ENCODE measurements around the gene SCN9A.

SCN9A gene

DNA sequence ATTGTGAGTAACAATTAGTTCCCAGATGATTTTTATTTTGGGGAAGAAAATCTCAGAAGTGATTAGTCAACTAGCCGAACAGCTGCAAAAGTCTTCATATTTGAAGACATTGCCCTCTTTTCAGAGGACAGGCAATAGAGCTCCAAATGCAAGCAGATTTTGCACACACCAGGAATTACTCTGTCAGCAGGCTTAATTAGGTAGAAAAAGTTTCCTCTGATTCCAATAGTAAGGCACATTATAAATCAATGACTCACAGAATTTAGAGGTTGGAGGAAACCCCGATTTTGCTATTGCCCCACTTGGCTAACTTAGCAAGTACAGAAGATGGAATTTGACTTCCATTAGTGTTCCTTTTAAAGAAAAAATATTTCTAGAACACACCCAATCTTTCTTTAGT is 217.2 kb downstream of the SCN9A start:
- TF ChIP-seq EZH2phosphoT487 (IDR thresholded peaks at IDR 0.05; ENCODE audit: borderline replicate concordance, low read length), result no peak
- TF ChIP-seq, protein P1, sequence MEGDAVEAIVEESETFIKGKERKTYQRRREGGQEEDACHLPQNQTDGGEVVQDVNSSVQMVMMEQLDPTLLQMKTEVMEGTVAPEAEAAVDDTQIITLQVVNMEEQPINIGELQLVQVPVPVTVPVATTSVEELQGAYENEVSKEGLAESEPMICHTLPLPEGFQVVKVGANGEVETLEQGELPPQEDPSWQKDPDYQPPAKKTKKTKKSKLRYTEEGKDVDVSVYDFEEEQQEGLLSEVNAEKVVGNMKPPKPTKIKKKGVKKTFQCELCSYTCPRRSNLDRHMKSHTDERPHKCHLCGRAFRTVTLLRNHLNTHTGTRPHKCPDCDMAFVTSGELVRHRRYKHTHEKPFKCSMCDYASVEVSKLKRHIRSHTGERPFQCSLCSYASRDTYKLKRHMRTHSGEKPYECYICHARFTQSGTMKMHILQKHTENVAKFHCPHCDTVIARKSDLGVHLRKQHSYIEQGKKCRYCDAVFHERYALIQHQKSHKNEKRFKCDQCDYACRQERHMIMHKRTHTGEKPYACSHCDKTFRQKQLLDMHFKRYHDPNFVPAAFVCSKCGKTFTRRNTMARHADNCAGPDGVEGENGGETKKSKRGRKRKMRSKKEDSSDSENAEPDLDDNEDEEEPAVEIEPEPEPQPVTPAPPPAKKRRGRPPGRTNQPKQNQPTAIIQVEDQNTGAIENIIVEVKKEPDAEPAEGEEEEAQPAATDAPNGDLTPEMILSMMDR (IDR thresholded peaks at IDR 0.05; ENCODE audit: low read depth, low read length, poor library complexity, severe bottlenecking), result no peak
- H3K4me1 ChIP-seq (ENCODE audit: control insufficient read depth, low read length), result no peaks in the 10 kb centered on the region

DNA sequence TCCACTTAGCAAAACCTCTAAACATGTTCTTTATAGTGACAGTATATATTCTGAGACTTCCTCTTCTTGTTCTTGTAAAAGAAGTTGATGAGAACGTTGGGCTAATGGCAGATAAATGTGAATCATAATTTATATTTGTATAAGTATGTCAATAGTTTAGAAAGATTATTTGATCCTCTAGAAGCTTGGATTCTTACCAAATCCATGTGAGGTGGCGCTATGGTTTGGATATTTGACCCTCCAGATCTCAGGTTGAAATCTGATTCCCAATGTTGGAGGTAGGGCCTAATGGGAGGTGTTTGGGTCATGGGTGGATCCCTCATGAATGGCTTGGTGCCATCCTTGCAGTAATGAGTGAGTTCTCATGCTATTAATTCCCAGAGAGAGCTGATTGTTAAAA is 218.2 kb downstream of the SCN9A start:
- H3K27ac ChIP-seq (ENCODE audit: low read depth, low read length), result no peak overlapping the region
- H3K27me3 ChIP-seq (ENCODE audit: control insufficient read depth, low read length), result peaks cover 3% of the 10 kb centered on the region

More for the DNA sequence above, 217.2 kb downstream of the SCN9A start:
- H3K9me3 ChIP-seq (ENCODE audit: control insufficient read depth, insufficient read depth, low read length), result no peaks in the 10 kb centered on the region
- no peaks in the 10 kb centered on the region for H3K9me2 ChIP-seq (replicated peaks; ENCODE audit: control insufficient read depth, low read length)
- no peaks in the 10 kb centered on the region for H3K36me3 ChIP-seq (ENCODE audit: control insufficient read depth, low read length)
- H3K27ac ChIP-seq (ENCODE audit: low read depth, low read length), result no peak overlapping the region
- no peak overlapping the region for H3K4me3 ChIP-seq (ENCODE audit: low read length)
- peaks cover 3% of the 10 kb centered on the region for H3K27me3 ChIP-seq (ENCODE audit: control insufficient read depth, low read length)
- no peaks in the 10 kb centered on the region for H4K20me1 ChIP-seq (ENCODE audit: control insufficient read depth, insufficient read depth, low read depth, low read length)
- no peak overlapping the region for H3K4me2 ChIP-seq (ENCODE audit: low read length)
- H3K79me2 ChIP-seq (ENCODE audit: control insufficient read depth, low read length), result no peaks in the 10 kb centered on the region
- no peaks in the 10 kb centered on the region for H3F3A ChIP-seq (ENCODE audit: control insufficient read depth, insufficient read depth)

DNA sequence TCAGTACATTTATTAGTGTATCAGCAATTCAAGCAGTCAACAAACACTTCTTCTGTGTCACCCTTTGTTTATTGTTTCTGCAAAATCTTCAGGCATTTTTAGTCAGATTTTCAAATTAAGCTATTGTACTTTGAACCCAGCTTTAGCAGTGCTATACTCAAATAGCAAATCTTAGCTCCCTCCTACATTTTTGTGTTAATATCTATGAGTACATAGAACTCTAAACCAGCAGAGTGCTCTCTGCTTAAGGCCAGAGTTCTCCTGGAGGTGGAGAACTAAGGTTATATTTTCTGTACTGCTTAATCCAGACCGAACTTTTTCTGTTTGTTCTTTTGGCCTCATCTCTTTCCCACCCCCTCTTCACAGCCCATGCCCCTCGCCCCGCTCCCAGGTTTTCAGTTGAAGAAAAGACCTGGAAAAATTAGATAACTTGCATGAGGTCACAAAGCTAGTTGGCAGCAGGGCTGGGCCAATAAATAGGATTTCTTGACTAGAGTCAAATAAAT is 218.7 kb downstream of the SCN9A start:
- Histone ChIP-seq H3K9me2 (replicated peaks; ENCODE audit: control insufficient read depth, low read length) (no peaks in the 10 kb centered on the region), H3K36me3 (ENCODE audit: control insufficient read depth, low read length) (no peaks in the 10 kb centered on the region), H3K27ac (ENCODE audit: low read depth, low read length) (no peak overlapping the region), H4K20me1 (ENCODE audit: control insufficient read depth, insufficient read depth, low read depth, low read length) (no peaks in the 10 kb centered on the region), H3K4me1 (ENCODE audit: control insufficient read depth, low read length) (no peaks in the 10 kb centered on the region), H3K9me3 (ENCODE audit: control insufficient read depth, insufficient read depth, low read length) (no peaks in the 10 kb centered on the region), H3K4me3 (ENCODE audit: low read length) (no peak overlapping the region), H3F3A (ENCODE audit: control insufficient read depth, insufficient read depth) (no peaks in the 10 kb centered on the region), H3K27me3 (ENCODE audit: control insufficient read depth, low read length) (peaks cover 3% of the 10 kb centered on the region), H3K79me2 (ENCODE audit: control insufficient read depth, low read length) (no peaks in the 10 kb centered on the region), H3K4me2 (ENCODE audit: low read length) (no peak overlapping the region)
- TF ChIP-seq EZH2phosphoT487 (IDR thresholded peaks at IDR 0.05; ENCODE audit: borderline replicate concordance, low read length), result no peak
- TF ChIP-seq, protein P1 (IDR thresholded peaks at IDR 0.05; ENCODE audit: low read depth, low read length, poor library complexity, severe bottlenecking), result no peak

More for the DNA sequence above, 218.2 kb downstream of the SCN9A start:
- no peaks in the 10 kb centered on the region for H3K4me1 ChIP-seq (ENCODE audit: control insufficient read depth, low read length)
- H3K79me2 ChIP-seq (ENCODE audit: control insufficient read depth, low read length), result no peaks in the 10 kb centered on the region
- no peaks in the 10 kb centered on the region for H4K20me1 ChIP-seq (ENCODE audit: control insufficient read depth, insufficient read depth, low read depth, low read length)
- no peaks in the 10 kb centered on the region for H3K9me2 ChIP-seq (replicated peaks; ENCODE audit: control insufficient read depth, low read length)
- H3F3A ChIP-seq (ENCODE audit: control insufficient read depth, insufficient read depth), result no peaks in the 10 kb centered on the region
- H3K4me2 ChIP-seq (ENCODE audit: low read length), result no peak overlapping the region
- TF ChIP-seq, protein P1 (IDR thresholded peaks at IDR 0.05; ENCODE audit: low read depth, low read length, poor library complexity, severe bottlenecking), result no peak
- TF ChIP-seq EZH2phosphoT487 (IDR thresholded peaks at IDR 0.05; ENCODE audit: borderline replicate concordance, low read length), result no peak
- H3K36me3 ChIP-seq (ENCODE audit: control insufficient read depth, low read length), result no peaks in the 10 kb centered on the region
- H3K4me3 ChIP-seq (ENCODE audit: low read length), result no peak overlapping the region
- no peaks in the 10 kb centered on the region for H3K9me3 ChIP-seq (ENCODE audit: control insufficient read depth, insufficient read depth, low read length)
